Activated T-helper 1 cell treated with Interleukin-2 at 50 U/mL for 16 hours (primary cell): ENCODE measurements around the gene ZNF681.
"Not testable (repeated sequence)": the region's sequence is repeated elsewhere in the genome, so short reads cannot be mapped to it uniquely, and the experiment has no call there.

ENCODE experiments used
- DNase-seq: peaks from one replicate; pipeline ENCODE4 v3.0.0-alpha.2; 2020; ENCODE audit warnings: low read depth

ZNF681 gene

GRCh38 chr19:23692937-23693336 lies 65.8 kb downstream of the ZNF681 start:
- not testable (repeated sequence) for DNase-seq
